ENCODE results near the gene PEX26. TPM values are rescaled to one million over a fixed set of nuclear protein-coding genes. Genes with fewer than 3 reads are reported as not detected.
"Not testable (repeated sequence)": the region's sequence is repeated elsewhere in the genome, so short reads cannot be mapped to it uniquely, and the experiment has no call there.

PEX26 gene
- total RNA-seq, 1 donor, result 21.6 TPM

DNA sequence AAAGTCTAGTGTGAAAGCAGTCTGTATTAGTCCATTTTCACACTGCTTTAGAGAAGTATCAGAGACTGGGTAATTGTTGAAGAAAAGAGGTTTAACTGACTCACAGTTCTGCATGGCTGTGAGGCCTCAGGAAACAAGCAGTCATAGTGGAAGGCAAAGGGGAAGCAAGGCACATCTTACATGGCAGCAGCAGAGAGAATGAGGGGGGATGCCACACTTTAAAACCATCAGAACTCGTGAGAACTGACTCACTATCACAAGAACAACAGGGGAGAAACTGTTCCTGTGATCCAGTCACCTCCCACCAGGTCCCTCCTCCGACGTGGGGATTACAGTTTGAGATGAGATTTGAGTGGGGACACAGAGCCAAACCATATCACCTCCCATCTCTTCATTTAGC, 19.0 kb downstream of the PEX26 start:
- H3K4me3 ChIP-seq (ENCODE audit: low read depth, low read length), result no peak overlapping the region
- TF ChIP-seq, protein P1, sequence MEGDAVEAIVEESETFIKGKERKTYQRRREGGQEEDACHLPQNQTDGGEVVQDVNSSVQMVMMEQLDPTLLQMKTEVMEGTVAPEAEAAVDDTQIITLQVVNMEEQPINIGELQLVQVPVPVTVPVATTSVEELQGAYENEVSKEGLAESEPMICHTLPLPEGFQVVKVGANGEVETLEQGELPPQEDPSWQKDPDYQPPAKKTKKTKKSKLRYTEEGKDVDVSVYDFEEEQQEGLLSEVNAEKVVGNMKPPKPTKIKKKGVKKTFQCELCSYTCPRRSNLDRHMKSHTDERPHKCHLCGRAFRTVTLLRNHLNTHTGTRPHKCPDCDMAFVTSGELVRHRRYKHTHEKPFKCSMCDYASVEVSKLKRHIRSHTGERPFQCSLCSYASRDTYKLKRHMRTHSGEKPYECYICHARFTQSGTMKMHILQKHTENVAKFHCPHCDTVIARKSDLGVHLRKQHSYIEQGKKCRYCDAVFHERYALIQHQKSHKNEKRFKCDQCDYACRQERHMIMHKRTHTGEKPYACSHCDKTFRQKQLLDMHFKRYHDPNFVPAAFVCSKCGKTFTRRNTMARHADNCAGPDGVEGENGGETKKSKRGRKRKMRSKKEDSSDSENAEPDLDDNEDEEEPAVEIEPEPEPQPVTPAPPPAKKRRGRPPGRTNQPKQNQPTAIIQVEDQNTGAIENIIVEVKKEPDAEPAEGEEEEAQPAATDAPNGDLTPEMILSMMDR (IDR thresholded peaks at IDR 0.05; ENCODE audit: insufficient read depth, low read depth, low read length), result no peak
- no peak for DNase-seq (ENCODE audit: low read depth)

DNA sequence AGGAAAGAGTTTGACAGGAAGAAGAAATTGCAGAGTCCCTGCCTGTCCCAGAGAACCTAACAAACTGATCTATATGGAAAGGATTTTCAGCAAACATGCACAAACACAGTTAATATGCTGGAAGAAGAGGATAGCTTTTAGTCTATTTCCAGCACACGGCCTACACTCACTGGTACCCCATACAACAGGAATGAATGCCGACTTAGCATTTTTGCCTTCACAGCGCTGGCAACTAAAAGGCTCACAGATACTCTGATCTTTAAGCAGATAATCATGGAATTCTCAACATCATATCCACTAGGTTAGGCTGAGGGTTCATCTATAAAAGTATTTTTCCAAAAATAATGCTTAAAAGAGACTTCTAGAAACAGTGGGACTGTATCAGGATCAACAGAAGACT, 23.0 kb downstream of the PEX26 start:
- DNase-seq (ENCODE audit: low read depth), result no peak
- no peak overlapping the region for H3K4me3 ChIP-seq (ENCODE audit: low read depth, low read length)
- TF ChIP-seq, protein P1 (IDR thresholded peaks at IDR 0.05; ENCODE audit: insufficient read depth, low read depth, low read length), result no peak

DNA sequence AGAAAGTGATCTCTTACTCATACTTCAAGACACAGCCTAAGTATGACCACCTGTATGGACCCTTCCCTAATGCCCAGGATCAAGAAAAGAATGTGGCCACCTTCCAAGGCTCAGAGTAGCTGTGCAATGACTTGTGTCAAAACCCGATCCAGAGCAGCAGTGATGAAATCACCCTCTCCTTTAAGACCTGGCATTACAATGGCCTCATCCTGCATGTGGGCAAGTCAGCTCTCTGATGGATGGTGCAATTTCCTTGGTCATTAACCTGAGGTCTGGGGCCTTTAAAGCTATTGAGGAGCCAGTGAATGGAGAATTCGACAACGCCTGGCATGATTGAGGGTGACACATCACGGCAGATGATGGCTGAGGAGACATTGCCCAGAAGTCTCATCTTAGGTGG, 23.7 kb downstream of the PEX26 start:
- H3K4me3 ChIP-seq (ENCODE audit: low read depth, low read length), result no peak overlapping the region
- TF ChIP-seq, protein P1 (IDR thresholded peaks at IDR 0.05; ENCODE audit: insufficient read depth, low read depth, low read length), result no peak
- DNase-seq (ENCODE audit: low read depth), result no peak

DNA sequence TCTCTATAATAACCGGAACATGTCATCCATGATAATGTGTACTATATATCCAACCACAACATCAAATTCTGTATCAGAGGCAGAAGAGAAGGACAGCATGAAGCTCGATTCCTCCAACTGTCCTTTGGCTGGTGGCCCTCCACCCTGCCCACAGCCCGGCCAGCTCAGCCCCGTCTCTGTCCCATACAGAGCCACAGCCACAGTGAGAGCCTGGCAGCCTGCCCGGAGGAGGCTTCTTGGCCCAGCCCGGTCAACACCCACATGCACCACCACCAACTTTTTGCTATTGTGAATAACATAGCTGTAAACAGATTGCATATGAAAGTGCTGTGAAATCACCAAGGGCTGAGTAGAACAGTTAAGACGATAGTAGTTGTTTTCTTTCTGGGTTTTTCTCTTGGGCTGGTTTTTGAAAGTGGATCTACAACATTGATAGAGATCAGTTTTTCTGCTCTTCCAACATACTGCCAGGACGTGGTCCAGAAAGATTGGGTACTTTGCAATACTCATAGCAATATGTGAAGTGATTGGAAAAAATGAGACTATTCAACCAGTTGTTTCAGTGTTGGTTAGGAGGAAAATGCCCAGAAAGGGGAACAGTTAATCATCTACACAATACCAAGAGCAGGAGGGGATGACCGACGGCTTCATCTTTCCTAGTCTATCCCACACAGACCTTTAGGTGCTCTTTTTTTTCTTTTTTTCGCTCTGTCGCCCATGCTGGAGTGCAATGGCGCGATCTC, 25.9 kb downstream of the PEX26 start:
- H3K4me3 ChIP-seq (ENCODE audit: low read depth, low read length), result no peak overlapping the region
- TF ChIP-seq, protein P1 (IDR thresholded peaks at IDR 0.05; ENCODE audit: insufficient read depth, low read depth, low read length), result no peak
- DNase-seq (ENCODE audit: low read depth), result no peak

DNA sequence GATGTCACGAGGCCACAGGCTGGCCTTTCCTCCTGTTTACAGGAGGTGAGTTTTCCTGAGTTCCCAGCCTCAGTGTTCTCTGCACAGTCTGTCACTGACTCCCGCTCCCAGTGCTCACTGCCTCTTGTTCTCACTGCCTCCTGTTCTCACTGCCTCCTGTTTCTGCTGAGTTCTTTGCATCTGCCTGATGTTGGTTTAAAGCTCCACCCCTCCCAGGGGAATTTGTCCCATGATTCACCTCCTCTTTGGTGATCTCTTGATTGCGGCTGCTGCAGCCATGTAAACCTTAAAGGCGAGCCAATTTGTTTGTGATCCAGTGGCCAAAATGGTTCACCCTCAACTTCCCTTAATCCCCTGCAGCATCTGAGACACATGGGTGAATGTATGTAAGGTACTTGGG, 26.8 kb downstream of the PEX26 start:
- DNase-seq (ENCODE audit: low read depth), result peak; percentile 14

DNA sequence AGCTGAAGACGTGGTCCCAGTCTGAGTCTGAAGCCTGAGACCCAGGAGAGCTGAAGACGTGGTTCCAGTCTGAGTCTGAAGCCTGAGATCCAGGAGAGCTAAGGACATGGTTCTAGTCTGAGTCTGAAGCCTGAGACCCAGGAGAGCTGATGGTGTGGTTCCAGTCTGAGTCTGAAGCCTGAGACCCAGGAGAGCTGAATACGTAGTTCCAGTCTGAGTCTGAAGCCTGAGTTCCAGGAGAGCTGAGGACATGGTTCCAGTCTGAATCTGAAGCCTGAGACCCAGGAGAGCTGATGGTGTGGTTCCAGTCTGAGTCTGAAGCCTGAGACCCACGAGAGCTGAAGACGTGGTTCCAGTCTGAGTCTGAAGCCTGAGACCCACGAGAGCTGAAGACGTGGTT, 28.2 kb downstream of the PEX26 start:
- H3K4me3 ChIP-seq (ENCODE audit: low read depth, low read length); DNase-seq (ENCODE audit: low read depth): not testable (repeated sequence)

More for the DNA sequence above, 26.8 kb downstream of the PEX26 start:
- no peak overlapping the region for H3K4me3 ChIP-seq (ENCODE audit: low read depth, low read length)
- TF ChIP-seq, protein P1 (IDR thresholded peaks at IDR 0.05; ENCODE audit: insufficient read depth, low read depth, low read length), result no peak

DNA sequence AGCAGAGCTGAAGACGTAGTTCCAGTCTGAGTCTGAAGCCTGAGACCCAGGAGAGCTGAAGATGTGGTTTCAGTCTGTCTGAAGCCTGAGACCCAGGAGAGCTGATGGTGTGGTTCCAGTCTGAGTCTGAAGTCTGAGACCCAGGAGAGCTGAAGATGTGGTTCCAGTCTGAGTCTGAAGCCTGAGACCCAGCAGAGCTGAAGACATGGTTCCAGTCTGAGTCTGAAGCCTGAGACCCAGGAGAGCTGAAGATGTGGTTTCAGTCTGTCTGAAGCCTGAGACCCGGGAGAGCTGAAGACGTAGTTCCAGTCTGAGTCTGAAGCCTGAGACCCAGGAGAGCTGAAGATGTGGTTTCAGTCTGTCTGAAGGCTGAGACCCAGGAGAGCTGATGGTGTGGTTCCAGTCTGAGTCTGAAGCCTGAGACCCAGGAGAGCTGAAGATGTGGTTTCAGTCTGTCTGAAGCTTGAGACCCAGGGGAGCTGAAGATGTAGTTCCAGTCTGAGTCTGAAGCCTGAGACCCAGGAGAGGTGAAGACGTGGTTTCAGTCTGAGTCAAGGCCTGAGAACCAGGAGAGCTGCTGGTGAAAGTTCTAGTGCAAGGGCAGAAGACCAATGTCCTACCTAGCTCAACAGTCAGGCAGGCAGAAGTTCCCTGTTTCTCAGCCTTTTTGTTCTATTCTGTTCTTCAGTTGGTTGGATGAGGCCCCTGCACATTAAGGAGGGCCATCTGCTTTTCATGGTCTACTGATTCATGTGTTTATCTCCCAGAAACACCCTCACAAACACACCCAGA, 29.0 kb downstream of the PEX26 start:
- H3K4me3 ChIP-seq (ENCODE audit: low read depth, low read length), result not testable (repeated sequence)

More for the DNA sequence above, 29.0 kb downstream of the PEX26 start:
- DNase-seq (ENCODE audit: low read depth), result not testable (repeated sequence)
